M059J (cell line): ENCODE measurements around the gene MATN1. TPM values are rescaled to one million over a fixed set of nuclear protein-coding genes. Genes with fewer than 3 reads are reported as not detected.
"Not testable (repeated sequence)": the region's sequence is repeated elsewhere in the genome, so short reads cannot be mapped to it uniquely, and the experiment has no call there.

Experiments
- DNase-seq: peaks from one replicate; pipeline ENCODE4 v3.0.0-alpha.2; 2012; ENCODE audit warnings: low read depth
- total RNA-seq: library from RNA; depleted of rRNA; stranded (reverse); fragments of >200 nt; shearing (Covaris generic); gene quantifications from 2 replicates; pipeline ENCODE4 v1.2.3, GENCODE V29; 2014

Gene MATN1
- total RNA-seq, 1 experiment from 2014 or later = not detected

GRCh38 chr1:30697571-30698376 lies 25.6 kb downstream of the MATN1 start:
- DNase-seq = peak; percentile 69

GRCh38 chr1:30696831-30697230 lies 26.6 kb downstream of the MATN1 start:
- no peak for DNase-seq

GRCh38 chr1:30695439-30695841 lies 27.9 kb downstream of the MATN1 start:
- no peak for DNase-seq

GRCh38 chr1:30694280-30695175 lies 28.9 kb downstream of the MATN1 start:
- no peak for DNase-seq

GRCh38 chr1:30693822-30694221 lies 29.6 kb downstream of the MATN1 start:
- no peak for DNase-seq

- DNase-seq = no peak
These were observed 30.0 kb downstream of the MATN1 start for GRCh38 chr1:30693366-30693765.

- no peak for DNase-seq
These were observed 30.5 kb downstream of the MATN1 start for GRCh38 chr1:30692948-30693301.

GRCh38 chr1:30692201-30692947 lies 31.0 kb downstream of the MATN1 start:
- no peak for DNase-seq

- no peak for DNase-seq
These were observed 31.9 kb downstream of the MATN1 start for GRCh38 chr1:30691480-30691879.

- DNase-seq = peak; percentile 34
These were observed 33.3 kb downstream of the MATN1 start for GRCh38 chr1:30689901-30690645.

- DNase-seq = no peak
These were observed 34.2 kb downstream of the MATN1 start for GRCh38 chr1:30688920-30689794.

GRCh38 chr1:30688516-30688915 lies 34.9 kb downstream of the MATN1 start:
- not testable (repeated sequence) for DNase-seq

GRCh38 chr1:30687886-30688285 lies 35.5 kb downstream of the MATN1 start:
- DNase-seq = no peak

GRCh38 chr1:30686236-30686935 lies 37.0 kb downstream of the MATN1 start:
- no peak for DNase-seq

GRCh38 chr1:30685796-30686165 lies 37.6 kb downstream of the MATN1 start:
- DNase-seq = no peak

- no peak for DNase-seq
These were observed 38.2 kb downstream of the MATN1 start for GRCh38 chr1:30684881-30685795.

- DNase-seq = no peak
These were observed 39.1 kb downstream of the MATN1 start for GRCh38 chr1:30684259-30684658.

GRCh38 chr1:30683699-30684098 lies 39.7 kb downstream of the MATN1 start:
- no peak for DNase-seq
